HG02973 (cell line): Measurements from ENCODE around the gene CLDND2.

Experiments used
- ATAC-seq: cut with Tn5 transposase; IDR thresholded peaks from one replicate; pipeline ENCODE4 v1.9.1; 2021; ENCODE audit warnings: moderate library complexity; ENCODE audit not compliant: unreplicated experiment

Gene CLDND2

GRCh38 chr19:51386882-51387520 lies 18.2 kb upstream of the CLDND2 start:
- no peak for ATAC-seq

DNA sequence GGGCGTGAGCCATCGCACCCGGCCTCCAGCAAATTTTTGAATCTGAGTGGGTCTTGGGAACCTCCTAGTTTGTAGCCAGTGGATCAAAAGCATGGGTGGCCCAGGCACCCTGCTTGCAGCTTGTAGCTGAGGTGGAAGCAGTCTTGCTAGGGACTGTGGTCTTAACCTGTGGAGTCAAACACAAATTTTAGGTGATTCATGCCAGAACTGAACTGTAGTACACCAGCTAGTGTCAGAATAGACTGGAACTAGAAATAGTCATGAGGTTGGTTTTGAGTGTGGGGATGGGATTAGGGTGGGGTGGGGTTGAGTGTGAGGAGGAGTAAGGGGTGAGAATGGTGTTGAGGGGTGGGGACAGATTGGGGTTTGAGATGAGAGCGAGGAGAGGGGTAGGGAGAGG lies 13.2 kb upstream of the CLDND2 start:
- no peak for ATAC-seq

DNA sequence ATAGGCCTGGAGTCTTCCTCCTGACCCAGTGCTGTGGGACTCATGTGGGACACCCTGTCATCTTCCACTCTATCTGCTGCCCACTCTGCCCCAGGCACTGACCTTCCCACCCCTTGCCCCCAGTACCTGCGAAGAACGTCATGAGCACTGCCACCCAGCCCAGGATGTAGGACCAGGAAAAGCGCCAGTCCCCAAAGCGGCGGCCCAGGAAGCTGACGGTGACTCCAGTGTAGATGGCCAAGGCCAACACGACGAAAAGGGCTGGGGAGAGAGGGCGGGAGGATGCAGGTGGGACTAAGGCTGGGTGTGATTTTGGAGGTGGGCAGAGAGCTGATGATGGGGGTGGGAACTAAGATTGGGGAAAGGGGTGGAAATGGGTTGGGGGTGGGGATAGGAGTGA lies 11.6 kb upstream of the CLDND2 start:
- ATAC-seq = no peak

GRCh38 chr19:51377422-51377821 lies 8.6 kb upstream of the CLDND2 start:
- ATAC-seq = no peak

DNA sequence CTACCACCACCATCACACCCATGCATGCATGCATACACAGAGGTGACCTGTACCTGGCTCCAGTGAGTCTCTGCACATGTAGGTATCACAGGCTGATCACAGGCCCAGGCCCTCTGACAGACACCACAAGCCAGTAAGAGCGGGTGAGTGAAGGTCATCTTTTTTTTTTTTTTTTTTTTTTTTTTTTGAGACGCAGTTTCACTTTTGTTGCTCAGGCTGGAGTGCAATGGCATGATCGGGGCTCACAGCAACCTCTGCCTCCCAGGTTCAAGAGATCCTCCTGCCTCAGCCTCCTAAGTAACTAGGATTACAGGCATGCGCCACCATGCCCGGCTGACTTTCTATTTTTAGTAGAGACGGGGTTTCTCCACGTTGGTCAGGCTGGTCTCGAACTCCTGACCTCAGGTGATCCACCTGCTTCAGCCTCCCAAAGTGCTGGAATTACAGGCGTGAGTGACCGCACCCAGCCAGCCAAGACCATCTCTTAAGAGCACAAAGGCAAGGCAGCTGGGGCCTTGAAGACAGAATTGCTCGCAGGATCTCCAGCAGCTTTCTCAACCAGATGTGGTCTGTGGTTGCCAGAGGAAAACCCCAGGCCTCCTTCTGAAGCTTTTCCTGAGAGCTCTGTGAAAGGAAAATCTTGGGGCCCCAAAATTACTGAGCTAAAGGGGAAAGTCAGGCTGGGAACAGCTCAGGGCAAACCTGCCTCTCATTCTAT lies 6.9 kb upstream of the CLDND2 start:
- no peak for ATAC-seq

DNA sequence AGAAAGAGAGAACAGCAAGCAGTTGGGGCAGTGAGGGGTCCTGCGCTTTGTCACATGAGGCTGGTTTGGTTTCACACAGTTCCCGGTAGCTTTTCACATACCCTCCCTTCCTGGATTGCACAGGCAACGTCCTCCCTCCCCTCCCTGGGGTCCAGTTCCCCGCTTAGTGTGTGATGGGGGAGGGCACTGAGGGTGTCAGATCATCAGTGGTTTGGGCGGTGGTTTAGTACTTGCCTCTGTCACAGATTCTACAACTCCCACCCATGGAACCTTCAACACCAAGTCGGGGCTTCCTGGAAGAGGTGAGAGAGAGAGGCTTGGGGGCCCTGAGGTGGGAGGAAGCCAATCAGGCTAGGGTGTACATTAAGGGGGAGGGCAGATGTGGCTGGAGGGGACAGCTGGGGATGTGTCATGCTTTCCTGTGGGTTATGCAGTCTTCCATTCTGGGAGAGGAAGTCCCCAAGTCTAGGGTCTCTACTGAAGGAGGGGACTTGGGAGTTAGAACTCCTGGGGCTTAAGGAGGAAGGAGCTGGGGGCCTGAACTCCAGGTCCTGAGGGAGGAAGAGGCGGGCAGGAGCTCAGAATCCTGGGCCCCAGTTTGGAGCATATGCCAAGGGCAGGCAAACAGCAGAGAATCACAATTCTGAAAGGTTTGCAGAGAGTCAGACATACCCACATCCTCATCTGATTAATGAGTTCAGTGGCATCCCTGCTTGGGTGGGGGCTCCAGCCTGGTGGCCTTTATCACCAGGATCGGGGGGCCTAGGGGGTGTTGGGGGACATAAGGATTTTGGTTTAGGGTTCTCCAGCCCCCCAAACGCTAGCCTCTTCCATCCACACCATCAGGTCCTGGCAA lies 4.1 kb upstream of the CLDND2 start, which contains the start of gene NKG7:
NKG7 (minus strand) TSS at position 6 of the 856 bp plus-strand sequence. CDS start 119 bp downstream, outside the sequence.
- no peak for ATAC-seq

DNA sequence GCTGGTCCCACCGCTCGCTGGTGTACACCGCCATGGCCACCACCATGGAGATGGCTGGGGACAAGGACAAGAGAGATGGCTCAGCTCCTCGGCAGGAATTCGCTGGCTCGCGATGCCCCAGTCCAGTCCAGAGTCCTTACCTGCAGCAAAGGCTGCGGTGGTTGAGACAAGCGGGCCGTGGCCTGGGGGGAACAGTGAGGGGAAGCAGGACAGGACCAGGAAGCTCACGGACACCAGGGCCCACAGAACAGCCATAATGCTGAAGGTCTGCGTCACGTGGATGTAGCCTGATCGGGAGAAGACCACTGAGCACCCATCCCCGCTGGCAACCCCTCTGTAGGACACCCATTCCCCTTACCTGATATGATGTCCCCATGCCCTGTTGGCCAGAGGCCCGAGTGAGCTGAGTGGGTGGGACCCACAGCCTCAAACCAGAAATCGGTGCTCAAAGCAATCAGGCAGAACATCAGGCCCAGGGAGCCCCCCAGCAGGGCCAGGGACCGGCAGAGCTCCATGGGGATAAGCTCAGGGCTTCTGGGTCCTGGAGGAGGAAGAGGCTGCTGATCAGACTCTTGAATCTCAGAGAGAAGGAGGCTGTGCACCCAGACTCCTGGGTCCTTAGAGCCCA lies 3.3 kb upstream of the CLDND2 start:
- no peak for ATAC-seq

DNA sequence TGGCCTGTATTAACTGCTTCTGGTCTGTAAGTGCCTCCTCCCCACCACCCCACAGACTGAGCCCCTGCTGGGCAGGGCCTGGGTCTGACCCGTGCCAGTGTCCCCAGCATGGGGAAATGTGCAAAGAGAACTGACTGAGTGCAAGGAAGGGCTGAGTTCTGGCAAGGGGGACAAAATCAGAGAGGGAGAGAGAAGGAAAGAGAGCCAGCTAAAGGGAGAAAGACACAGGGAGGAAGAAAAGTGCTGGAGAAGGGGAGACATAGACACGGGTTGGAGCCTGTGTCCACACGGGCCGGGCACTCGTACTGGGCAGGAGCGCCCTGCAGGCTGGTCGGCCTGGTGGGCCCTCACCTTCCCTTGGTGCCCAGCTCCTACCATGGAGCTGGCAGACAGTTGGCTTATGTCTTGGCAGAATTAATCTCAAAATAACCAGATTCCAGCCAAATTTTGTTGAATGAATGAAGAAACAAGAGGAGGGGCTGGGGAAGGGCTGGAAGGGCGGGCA lies 2.4 kb upstream of the CLDND2 start:
- ATAC-seq = no peak

DNA sequence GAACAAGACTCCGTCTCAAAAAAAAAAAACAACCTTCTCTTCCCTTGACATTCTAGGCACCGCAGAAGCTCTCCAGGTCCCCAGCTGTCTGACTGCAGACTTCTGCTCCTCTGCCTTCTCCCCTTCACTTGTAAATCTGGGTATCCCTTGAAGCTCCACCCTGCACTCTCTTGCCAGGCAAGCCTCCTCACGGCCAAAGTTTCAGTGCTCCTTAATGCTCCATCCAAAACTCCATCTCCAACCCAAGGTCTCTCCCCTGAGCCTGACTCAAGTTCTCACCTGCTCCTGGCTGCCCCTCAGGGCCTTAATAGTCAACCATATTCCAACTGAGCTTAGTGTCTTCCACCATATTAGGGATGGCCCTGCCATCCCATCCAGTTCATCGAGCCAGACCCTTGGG lies 1.4 kb upstream of the CLDND2 start:
- ATAC-seq = no peak

DNA sequence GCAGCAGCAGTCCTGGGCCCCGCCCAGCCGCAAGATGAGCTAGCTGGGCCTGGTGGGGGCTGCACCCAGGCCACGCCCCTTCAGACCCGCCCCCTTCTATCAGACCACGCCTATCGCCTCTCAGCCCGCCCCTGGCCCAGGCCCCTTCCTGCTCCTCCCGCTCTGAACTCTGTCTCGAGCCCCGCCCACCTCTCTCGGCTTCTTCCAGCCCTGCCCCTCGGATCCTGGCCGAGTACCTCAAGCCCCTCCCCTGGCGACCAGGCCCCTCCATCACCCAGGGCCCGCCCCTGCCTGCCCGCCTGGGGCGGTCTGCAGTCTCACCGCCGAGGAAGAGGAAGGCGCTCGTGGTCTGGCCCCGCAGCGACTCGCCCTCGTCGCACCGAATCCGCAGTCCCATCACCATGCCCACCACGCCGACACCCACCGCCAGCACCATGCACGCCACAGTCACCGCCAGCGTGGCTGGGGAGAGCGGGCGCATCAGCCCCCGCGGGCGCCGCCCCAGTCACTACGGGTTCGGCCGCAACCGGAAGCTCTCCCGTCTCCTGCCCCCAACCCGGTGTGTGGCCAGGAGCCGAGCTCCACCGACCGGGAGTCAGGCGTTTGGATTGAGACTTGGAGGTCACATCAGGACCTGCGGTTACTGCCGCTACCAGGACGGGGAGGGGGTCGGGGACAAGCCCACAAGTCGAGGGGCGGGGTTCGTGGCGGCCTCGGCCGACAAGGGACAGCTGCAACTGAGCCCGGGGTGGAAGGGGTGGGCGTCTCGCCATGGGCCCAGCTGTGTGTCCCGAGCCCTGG lies 1.0 kb downstream of the CLDND2 start:
- ATAC-seq = peak; percentile 71

DNA sequence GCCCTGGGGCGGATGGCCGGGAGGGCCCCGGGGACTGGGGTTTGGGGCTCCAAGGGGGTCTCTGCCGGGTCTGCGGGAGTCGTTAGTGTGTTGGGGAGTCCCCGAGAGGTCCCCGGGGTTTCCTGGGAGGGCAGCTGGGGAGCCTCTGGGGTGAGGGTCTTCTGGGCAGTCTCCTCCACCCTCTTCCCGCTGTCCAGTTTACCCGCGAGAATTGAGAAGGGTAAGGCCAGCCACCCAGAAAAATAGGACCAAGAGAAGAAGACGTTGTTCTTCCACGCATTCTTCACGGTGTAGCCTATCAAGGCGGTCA lies 1.6 kb downstream of the CLDND2 start:
- ATAC-seq = no peak

DNA sequence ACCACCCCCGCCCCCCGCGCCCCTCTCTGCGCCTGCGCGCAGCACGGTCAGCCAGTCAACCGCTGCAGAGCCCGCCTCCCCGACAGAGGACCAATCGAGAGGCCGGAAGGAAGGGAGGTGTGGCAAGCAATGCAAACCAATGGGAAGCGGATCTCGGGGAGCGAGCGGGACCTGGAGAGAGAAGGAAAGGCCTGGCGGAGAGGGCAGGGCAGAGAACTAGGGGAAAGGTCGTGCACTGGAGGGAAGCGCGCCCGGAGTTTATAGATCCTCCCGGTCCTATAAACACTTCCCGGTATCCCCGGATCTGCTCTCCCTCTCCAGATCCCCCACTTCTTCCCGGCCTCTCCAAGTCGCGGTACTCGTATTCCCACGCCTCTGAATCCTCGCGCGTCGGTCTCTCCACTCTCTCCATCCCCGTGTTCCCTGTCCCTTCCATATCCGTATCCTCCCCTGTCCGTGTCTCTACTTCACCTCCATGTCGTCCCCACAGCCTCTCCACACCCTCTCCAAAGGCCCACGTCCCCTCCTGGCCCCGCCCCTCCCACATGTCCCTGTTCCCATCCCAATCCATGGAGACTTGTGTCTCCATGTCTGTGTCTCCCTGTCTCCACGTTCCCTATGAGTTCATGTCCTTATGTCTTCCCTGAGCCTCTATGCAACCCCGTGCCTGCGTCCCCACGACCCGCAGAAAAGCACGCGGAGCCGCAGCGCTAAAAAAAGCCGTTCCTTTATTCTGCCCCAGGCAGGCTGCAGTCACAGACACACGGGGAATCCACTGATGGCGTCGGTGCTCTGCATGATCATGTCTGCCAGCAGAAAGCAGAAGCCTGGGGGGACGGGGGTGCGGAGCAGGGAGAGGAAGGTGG lies 2.2 kb downstream of the CLDND2 start:
- ATAC-seq = peak; percentile 40

DNA sequence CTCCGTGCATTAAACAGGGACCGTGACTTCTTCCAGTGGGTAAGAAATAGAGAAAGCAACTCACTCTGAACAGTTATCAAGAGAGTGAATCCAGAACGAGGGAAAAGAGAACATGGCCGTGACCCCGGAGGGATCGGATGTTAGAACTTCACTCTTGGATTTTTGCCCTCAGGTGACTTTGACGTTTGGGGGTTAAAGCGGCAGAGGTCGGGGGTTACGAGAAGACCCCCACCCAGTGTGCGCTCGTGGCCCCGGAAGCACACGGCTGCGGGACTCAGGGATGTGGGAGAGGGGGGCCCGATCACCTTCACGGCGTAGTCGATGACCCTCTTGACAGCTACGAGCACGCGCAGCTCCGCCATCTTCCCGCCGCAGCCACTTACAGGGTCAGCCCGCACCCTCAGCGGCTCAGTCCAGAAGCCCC lies 2.8 kb downstream of the CLDND2 start, which contains the start of gene ETFB:
ETFB (minus strand) TSS at position 424 of the 424 bp plus-strand sequence; CDS start at position 362, 62 bp downstream.
- no peak for ATAC-seq

GRCh38 chr19:51365211-51365964 lies 3.4 kb downstream of the CLDND2 start:
- ATAC-seq = no peak

GRCh38 chr19:51364200-51365106 lies 4.3 kb downstream of the CLDND2 start:
- ATAC-seq = no peak

GRCh38 chr19:51361239-51361638 lies 7.6 kb downstream of the CLDND2 start:
- no peak for ATAC-seq

DNA sequence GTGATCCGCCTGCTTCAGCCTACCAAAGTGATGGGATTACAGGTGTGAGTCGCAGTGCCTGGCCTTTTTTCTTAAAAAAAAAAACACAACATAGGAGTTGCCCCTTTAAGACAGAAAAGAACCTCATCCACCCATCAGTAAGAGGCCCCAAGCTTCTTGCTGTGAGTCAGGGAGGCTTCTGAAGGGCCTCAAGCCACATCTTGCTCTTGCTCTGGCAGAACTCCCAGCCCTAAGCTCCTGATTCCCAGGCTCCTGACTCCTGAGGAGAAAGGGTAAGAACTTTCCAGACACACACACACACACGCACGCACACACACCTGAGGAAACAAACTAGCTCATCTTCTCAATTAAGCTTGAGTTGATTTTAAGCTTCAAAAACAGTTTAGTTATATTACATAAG lies 9.5 kb downstream of the CLDND2 start:
- no peak for ATAC-seq

DNA sequence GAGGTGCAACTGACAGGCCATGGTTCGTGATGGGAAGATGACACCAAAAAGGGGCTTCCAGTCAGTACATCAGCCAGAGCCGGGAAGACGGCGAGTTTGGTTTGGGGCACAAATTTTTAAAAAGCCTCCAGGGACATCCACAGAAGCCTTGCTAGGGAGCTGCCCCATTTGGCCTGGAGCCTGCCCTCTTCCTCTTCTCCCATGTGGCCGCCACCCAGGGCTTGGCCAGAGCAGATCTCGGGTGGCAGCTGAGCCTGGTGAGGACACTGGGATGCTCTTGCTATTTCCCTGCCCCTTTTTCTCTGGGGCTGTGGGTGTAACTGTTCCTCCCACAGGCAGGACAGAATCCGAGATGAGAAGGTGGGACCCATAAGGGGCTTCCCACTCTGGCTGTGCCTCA lies 10.9 kb downstream of the CLDND2 start:
- no peak for ATAC-seq
